Stomach (tissue), 4 donors: Measurements from ENCODE around the gene STK32C.

ENCODE experiments used
- CTCF ChIP-seq, 7 experiments: fragments of 450-650 bp in 4 of 7; fragments of 200-600 bp in 3 of 7; sonication (generic) in 3 of 7; IDR thresholded peaks; one replicate each; pipeline ENCODE4 v1.5.1; 2016 to 2019; ENCODE audit warnings: antibody characterized with exemption in 7 of 7, control low read depth in 2 of 7, mild to moderate bottlenecking in 1 of 7
- EP300 ChIP-seq: sonication (generic); formaldehyde crosslinking; IDR thresholded peaks from one replicate; pipeline ENCODE4 v1.6.1; 2017; ENCODE audit warnings: antibody characterized with exemption
- POLR2A ChIP-seq, 4 donors: fragments of 450-650 bp; IDR thresholded peaks; one replicate each; pipeline ENCODE4 v1.6.1; 2016; ENCODE audit warnings: antibody characterized with exemption in 4 of 4, control low read depth in 2 of 4, mild to moderate bottlenecking in 1 of 4, moderate library complexity in 1 of 4
- POLR2AphosphoS5 ChIP-seq, 3 donors: sonication (generic); formaldehyde crosslinking; IDR thresholded peaks; one replicate each; pipeline ENCODE4 v1.6.1; 2016; ENCODE audit warnings: antibody characterized with exemption in 3 of 3

DNA sequence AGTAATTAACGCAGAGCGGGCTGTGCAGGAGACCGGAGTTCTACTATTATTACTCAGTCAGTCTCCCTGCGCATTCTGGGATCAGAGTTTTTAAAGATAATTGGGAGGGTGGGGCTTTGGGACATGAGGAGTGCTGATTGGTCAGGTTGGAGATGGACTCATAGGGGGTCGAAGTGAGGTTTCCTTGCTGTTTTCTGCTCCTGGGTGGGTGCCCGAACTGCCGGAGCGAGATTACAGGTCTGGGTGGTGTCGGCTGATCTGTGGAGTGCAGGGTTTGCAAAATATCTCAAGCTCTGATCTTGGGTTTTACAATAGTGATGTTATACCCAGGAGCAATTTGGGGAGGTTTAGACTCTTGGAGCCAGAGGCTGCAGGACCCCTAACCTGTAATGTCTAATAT is 20.4 kb upstream of the STK32C start:
- TF ChIP-seq CTCF (IDR thresholded peaks at IDR 0.05): no peak
- TF ChIP-seq POLR2A (IDR thresholded peaks at IDR 0.05): no peak
- TF ChIP-seq EP300: no peak
- no peak for TF ChIP-seq POLR2AphosphoS5 (IDR thresholded peaks at IDR 0.05)
